ENCODE measurements around the gene NAGPA.

DNA sequence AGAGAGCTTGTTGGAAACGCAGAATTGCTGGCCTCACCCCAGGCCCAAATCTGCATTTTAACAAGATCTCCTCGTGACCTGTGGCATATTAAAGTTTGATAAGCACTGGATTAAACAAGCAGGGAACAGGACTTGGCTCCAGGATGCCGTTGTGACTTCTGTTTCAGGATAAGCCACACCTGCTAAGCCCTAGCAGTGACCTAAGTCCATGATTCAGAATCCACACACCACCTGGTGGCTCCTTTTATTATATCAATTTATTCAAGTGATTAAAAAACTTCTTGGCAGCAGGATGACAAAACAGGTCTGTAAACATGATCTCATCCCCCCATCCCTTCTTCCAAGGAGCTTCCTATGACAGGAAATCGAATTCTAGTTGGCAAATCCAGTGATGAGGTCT is 9.1 kb downstream of the NAGPA start:
- TF ChIP-seq, protein P1, sequence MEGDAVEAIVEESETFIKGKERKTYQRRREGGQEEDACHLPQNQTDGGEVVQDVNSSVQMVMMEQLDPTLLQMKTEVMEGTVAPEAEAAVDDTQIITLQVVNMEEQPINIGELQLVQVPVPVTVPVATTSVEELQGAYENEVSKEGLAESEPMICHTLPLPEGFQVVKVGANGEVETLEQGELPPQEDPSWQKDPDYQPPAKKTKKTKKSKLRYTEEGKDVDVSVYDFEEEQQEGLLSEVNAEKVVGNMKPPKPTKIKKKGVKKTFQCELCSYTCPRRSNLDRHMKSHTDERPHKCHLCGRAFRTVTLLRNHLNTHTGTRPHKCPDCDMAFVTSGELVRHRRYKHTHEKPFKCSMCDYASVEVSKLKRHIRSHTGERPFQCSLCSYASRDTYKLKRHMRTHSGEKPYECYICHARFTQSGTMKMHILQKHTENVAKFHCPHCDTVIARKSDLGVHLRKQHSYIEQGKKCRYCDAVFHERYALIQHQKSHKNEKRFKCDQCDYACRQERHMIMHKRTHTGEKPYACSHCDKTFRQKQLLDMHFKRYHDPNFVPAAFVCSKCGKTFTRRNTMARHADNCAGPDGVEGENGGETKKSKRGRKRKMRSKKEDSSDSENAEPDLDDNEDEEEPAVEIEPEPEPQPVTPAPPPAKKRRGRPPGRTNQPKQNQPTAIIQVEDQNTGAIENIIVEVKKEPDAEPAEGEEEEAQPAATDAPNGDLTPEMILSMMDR (conservative IDR thresholded peaks at IDR 0.05; ENCODE audit: low read depth, low read length) = no peak
- TF ChIP-seq EZH2 (IDR thresholded peaks at IDR 0.05; ENCODE audit: borderline replicate concordance, low read depth, low read length, poor library complexity, severe bottlenecking) = no peak
